H9 (cell line): ENCODE results near the gene USB1. TPM values are rescaled to one million over a fixed set of nuclear protein-coding genes. Genes with fewer than 3 reads are reported as not detected.

ENCODE experiments used
- DNase-seq: peaks from one replicate; pipeline ENCODE4 v3.0.0-alpha.2; 2017
- H2AFZ ChIP-seq: one replicate; pipeline ENCODE4 v1.6.1; 2013; ENCODE audit warnings: mild to moderate bottlenecking, low read length, control low read depth, moderate library complexity
- H2AK5ac ChIP-seq: 2 replicates; pipeline ENCODE4 v1.6.1; 2013; ENCODE audit warnings: low read length, control low read depth, mixed read lengths; ENCODE audit not compliant: insufficient read length
- H2BK120ac ChIP-seq: one replicate; pipeline ENCODE4 v1.6.1; 2013; ENCODE audit warnings: low read depth, mild to moderate bottlenecking, low read length, control low read depth, inconsistent platforms; ENCODE audit not compliant: poor library complexity, severe bottlenecking
- H2BK12ac ChIP-seq: 2 replicates; pipeline ENCODE4 v1.6.1; 2013; ENCODE audit warnings: low read length, control low read depth, mixed read lengths, low read depth; ENCODE audit not compliant: insufficient read length
- H2BK15ac ChIP-seq: 2 replicates; pipeline ENCODE4 v1.6.1; 2013; ENCODE audit warnings: low read depth, low read length, control low read depth
- H2BK20ac ChIP-seq: one replicate; pipeline ENCODE4 v1.6.1; 2013; ENCODE audit warnings: low read depth, mild to moderate bottlenecking, low read length, control low read depth, inconsistent platforms; ENCODE audit not compliant: poor library complexity, severe bottlenecking
- H2BK5ac ChIP-seq: 2 replicates; pipeline ENCODE4 v1.6.1; 2013; ENCODE audit warnings: low read length, control low read depth, mixed read lengths; ENCODE audit not compliant: insufficient read length
- H3K14ac ChIP-seq: 2 replicates; pipeline ENCODE4 v1.6.1; 2013; ENCODE audit warnings: low read length, control low read depth; ENCODE audit not compliant: insufficient read depth
- H3K18ac ChIP-seq: 2 replicates; pipeline ENCODE4 v1.6.1; 2013; ENCODE audit warnings: low read depth, mild to moderate bottlenecking, mixed read lengths, low read length, control low read depth; ENCODE audit not compliant: insufficient read length
- H3K23ac ChIP-seq: 2 replicates; pipeline ENCODE4 v1.6.1; 2013; ENCODE audit warnings: low read length, control low read depth, mixed read lengths, low read depth; ENCODE audit not compliant: insufficient read length
- H3K23me2 ChIP-seq: 2 replicates; pipeline ENCODE4 v1.6.1; 2013; ENCODE audit warnings: low read depth, mild to moderate bottlenecking, mixed read lengths, low read length, control low read depth; ENCODE audit not compliant: insufficient read length, poor library complexity, severe bottlenecking
- H3K27ac ChIP-seq: 2 replicates; pipeline ENCODE4 v1.5.1; 2013; ENCODE audit warnings: low read length, control low read depth, mixed read lengths, low read depth; ENCODE audit not compliant: insufficient read length
- H3K27me3 ChIP-seq: 2 replicates; pipeline ENCODE4 v1.6.1; 2013; ENCODE audit warnings: low read length, control low read depth, inconsistent platforms; ENCODE audit not compliant: insufficient read depth
- H3K4ac ChIP-seq: 2 replicates; pipeline ENCODE4 v1.6.1; 2013; ENCODE audit warnings: low read depth, mild to moderate bottlenecking, control low read depth, inconsistent platforms, low read length, moderate library complexity
- H3K4me1 ChIP-seq: 2 replicates; pipeline ENCODE4 v1.6.1; 2013; ENCODE audit warnings: low read length, control low read depth, inconsistent platforms; ENCODE audit not compliant: insufficient read depth
- H3K4me2 ChIP-seq: 2 replicates; pipeline ENCODE4 v1.6.1; 2013; ENCODE audit warnings: low read length, control low read depth, mixed read lengths; ENCODE audit not compliant: insufficient read length, insufficient read depth
- H3K56ac ChIP-seq: 2 replicates; pipeline ENCODE4 v1.6.1; 2013; ENCODE audit warnings: low read depth, mild to moderate bottlenecking, mixed read lengths, low read length, control low read depth; ENCODE audit not compliant: insufficient read length
- H3K79me1 ChIP-seq: 2 replicates; pipeline ENCODE4 v1.6.1; 2013; ENCODE audit warnings: low read depth, mild to moderate bottlenecking, moderate library complexity, low read length, control low read depth, inconsistent platforms; ENCODE audit not compliant: insufficient read depth, poor library complexity, severe bottlenecking
- H3K79me2 ChIP-seq: 2 replicates; pipeline ENCODE4 v1.6.1; 2013; ENCODE audit warnings: low read length, control low read depth, inconsistent platforms; ENCODE audit not compliant: insufficient read depth
- H3K9ac ChIP-seq: 2 replicates; pipeline ENCODE4 v1.6.1; 2013; ENCODE audit warnings: low read length, control low read depth, mixed read lengths; ENCODE audit not compliant: insufficient read length; ENCODE audit errors: extremely low read depth
- H3K9me3 ChIP-seq: one replicate; pipeline ENCODE4 v1.6.1; 2013; ENCODE audit warnings: low read depth, low read length, inconsistent platforms; ENCODE audit not compliant: control insufficient read depth
- H3T11ph ChIP-seq: one replicate; pipeline ENCODE4 v1.6.1; 2013; ENCODE audit warnings: mild to moderate bottlenecking, low read length, control low read depth, inconsistent platforms
- H4K20me1 ChIP-seq: one replicate; pipeline ENCODE4 v1.6.1; 2013; ENCODE audit not compliant: control insufficient read depth, insufficient read length, insufficient read depth
- H4K5ac ChIP-seq: 2 replicates; pipeline ENCODE4 v1.6.1; 2013; ENCODE audit warnings: low read depth, mild to moderate bottlenecking, mixed read lengths, low read length, control low read depth; ENCODE audit not compliant: insufficient read length
- H4K8ac ChIP-seq: replicated peaks from 2 replicates; pipeline ENCODE4 v1.6.1; 2013; ENCODE audit warnings: low read length, control low read depth, mixed read lengths, low read depth; ENCODE audit not compliant: insufficient read length
- H4K91ac ChIP-seq: 2 replicates; pipeline ENCODE4 v1.6.1; 2013; ENCODE audit warnings: low read depth, mild to moderate bottlenecking, moderate library complexity, mixed read lengths, low read length, control low read depth; ENCODE audit not compliant: insufficient read length
- H3K27ac Mint-ChIP-seq, 3 experiments: 2 replicates in 2 of 3; 3 replicates in 1 of 3; pipeline ENCODE4 v1.8.0; 2020 to 2021; ENCODE audit warnings: mixed read lengths in 3 of 3, mild to moderate bottlenecking in 1 of 3, moderate library complexity in 1 of 3
- H3K27me3 Mint-ChIP-seq: 2 replicates; pipeline ENCODE4 v1.8.0; 2021; ENCODE audit warnings: low read depth, mild to moderate bottlenecking, moderate library complexity, mixed read lengths
- H3K36me3 Mint-ChIP-seq, 3 experiments: 2 replicates in 2 of 3; 3 replicates in 1 of 3; pipeline ENCODE4 v1.8.0; 2020 to 2021; ENCODE audit warnings: low read depth in 3 of 3, mixed read lengths in 3 of 3; ENCODE audit not compliant: insufficient read depth in 1 of 3
- H3K4me1 Mint-ChIP-seq, 2 experiments: 2 replicates each; pipeline ENCODE4 v1.8.0; 2020; ENCODE audit warnings: mixed read lengths in 2 of 2
- H3K4me3 Mint-ChIP-seq, 2 experiments: 2 replicates in 1 of 2; 3 replicates in 1 of 2; pipeline ENCODE4 v1.8.0; 2020 to 2021; ENCODE audit warnings: mild to moderate bottlenecking in 2 of 2, mixed read lengths in 2 of 2, moderate library complexity in 1 of 2
- H3K9me3 Mint-ChIP-seq, 2 experiments: 2 replicates in 1 of 2; 3 replicates in 1 of 2; pipeline ENCODE4 v1.8.0; 2020; ENCODE audit warnings: mild to moderate bottlenecking in 2 of 2, mixed read lengths in 2 of 2, moderate library complexity in 1 of 2
- CTCF ChIP-seq: fragments of 200-600 bp; sonication (generic); conservative IDR thresholded peaks from 3 replicates; pipeline ENCODE4 v1.8.0; 2021; ENCODE audit warnings: antibody characterized with exemption, mild to moderate bottlenecking
- WGBS: extraction: QIAGEN DNeasy Blood & Tissue Kit; methylation state at CpG from one replicate; pipeline ENCODE4 v1.1.7; 2013; ENCODE audit warnings: missing lambda C conversion rate, low lambda C conversion rate, mixed read lengths; ENCODE audit not compliant: insufficient read length; ENCODE audit errors: extremely low coverage; 5-methylcytosine and 5-hydroxymethylcytosine counted together
- total RNA-seq: library from RNA; stranded (reverse); gene quantifications from 2 replicates; pipeline ENCODE4 v1.2.1, GENCODE V29; 2021

USB1 gene
- total RNA-seq, 1 experiment from 2014 or later = 65.0 TPM

GRCh38 chr16:57971848-57972247, 29.4 kb upstream of the USB1 start:
- Mint-ChIP-seq H3K4me1 (peaks cover 6 to 16% of the 10 kb centered on the region in 2 experiments), H3K27ac (peak overlapping the region in 2 of 3 experiments; percentile 9 to 34; a peak in 2 of 7 replicates), H3K4me3 (no peak overlapping the region), H3K36me3 (no peaks in the 10 kb centered on the region), H3K9me3 (no peaks in the 10 kb centered on the region), H3K27me3 (peaks cover 4% of the 10 kb centered on the region)
- Histone ChIP-seq H4K5ac (no peak overlapping the region), H2BK12ac (no peak overlapping the region), H3K4me2 (no peak overlapping the region), H3K56ac (no peak overlapping the region), H2BK20ac (no peak overlapping the region), H3T11ph (no peak overlapping the region), H3K79me2 (no peaks in the 10 kb centered on the region), H3K23ac (no peak overlapping the region), H4K91ac (no peak overlapping the region), H3K27ac (no peak overlapping the region), H3K9me3 (no peaks in the 10 kb centered on the region), H3K23me2 (no peaks in the 10 kb centered on the region), H3K27me3 (no peaks in the 10 kb centered on the region), H4K20me1 (no peaks in the 10 kb centered on the region), H3K4me1 (no peaks in the 10 kb centered on the region), H2AFZ (no peak overlapping the region), H3K18ac (no peak overlapping the region), H3K14ac (no peak overlapping the region), H2BK15ac (no peak overlapping the region), H4K8ac (no peak overlapping the region), H2BK120ac (no peak overlapping the region), H2BK5ac (no peak overlapping the region), H3K4ac (no peak overlapping the region), H3K79me1 (no peaks in the 10 kb centered on the region), H3K9ac (no peak overlapping the region), H2AK5ac (no peak overlapping the region)
- no peak for DNase-seq
- no CpG with 5 or more reads among the region's 1 CpG for WGBS
- no peak for TF ChIP-seq CTCF
